Smooth muscle cell (in vitro differentiated cells): ENCODE data around the gene PDCD1. TPM values are rescaled to one million over a fixed set of nuclear protein-coding genes. Genes with fewer than 3 reads are reported as not detected.

Experiments
- DNase-seq: peaks from one replicate; lab custom pipeline; 2025; ENCODE audit not compliant: unreplicated experiment; lab: John Stamatoyannopoulos, UW
- H2AFZ ChIP-seq: fragments of 200-600 bp; sonication (generic); 2 replicates; pipeline ENCODE4 v1.6.0; 2016; ENCODE audit warnings: antibody characterized with exemption, low read depth, mild to moderate bottlenecking
- H3F3A ChIP-seq: fragments of 200-600 bp; sonication (generic); 2 replicates; pipeline ENCODE4 v1.6.0; 2017; ENCODE audit warnings: antibody characterized with exemption, low read depth
- H3K27ac ChIP-seq: fragments of 200-600 bp; sonication (generic); 2 replicates; pipeline ENCODE4 v1.5.1; 2016; ENCODE audit warnings: low read depth, mild to moderate bottlenecking
- H3K27me3 ChIP-seq: fragments of 200-600 bp; sonication (generic); 2 replicates; pipeline ENCODE4 v1.6.1; 2016; ENCODE audit warnings: low read depth, mild to moderate bottlenecking
- H3K36me3 ChIP-seq: fragments of 200-600 bp; sonication (generic); 2 replicates; pipeline ENCODE4 v1.5.1; 2016; ENCODE audit warnings: low read depth
- H3K4me1 ChIP-seq: fragments of 200-600 bp; sonication (generic); 2 replicates; pipeline ENCODE4 v1.5.1; 2016; ENCODE audit warnings: low read depth
- H3K4me2 ChIP-seq: fragments of 200-600 bp; sonication (generic); 2 replicates; pipeline ENCODE4 v1.6.0; 2016; ENCODE audit warnings: mild to moderate bottlenecking
- H3K4me3 ChIP-seq: fragments of 200-600 bp; sonication (generic); 2 replicates; pipeline ENCODE4 v1.5.1; 2016; ENCODE audit warnings: mild to moderate bottlenecking
- H3K79me2 ChIP-seq: fragments of 200-600 bp; sonication (generic); 2 replicates; pipeline ENCODE4 v1.6.0; 2016; ENCODE audit warnings: low read depth, mild to moderate bottlenecking
- H3K9ac ChIP-seq: fragments of 200-600 bp; sonication (generic); 2 replicates; pipeline ENCODE4 v1.6.0; 2016; ENCODE audit warnings: low read depth
- H3K9me3 ChIP-seq: fragments of 200-600 bp; sonication (generic); replicated peaks from 2 replicates; pipeline ENCODE4 v1.5.1; 2016; ENCODE audit warnings: low read depth
- H4K20me1 ChIP-seq: fragments of 200-600 bp; sonication (generic); 2 replicates; pipeline ENCODE4 v1.6.0; 2016; ENCODE audit warnings: low read depth
- CTCF ChIP-seq: fragments of 200-600 bp; sonication (generic); IDR thresholded peaks from 2 replicates; pipeline ENCODE4 v1.5.1; 2017; ENCODE audit warnings: borderline replicate concordance, mild to moderate bottlenecking, antibody characterized with exemption; ENCODE audit not compliant: insufficient read depth, poor library complexity, severe bottlenecking
- WGBS: methylation state at CpG from one replicate; pipeline ENCODE4 v1.1.7; 2016; ENCODE audit warnings: low lambda C conversion rate; 5-methylcytosine and 5-hydroxymethylcytosine counted together
- polyA plus RNA-seq: library from polyadenylated mRNA; unstranded; fragments of >200 nt; fragmentation: Nextera tagmentation; extraction: Ambion mirVana; gene quantifications from 2 replicates; pipeline ENCODE4 v1.2.1, GENCODE V29; 2016
- total RNA-seq: library from RNA; depleted of rRNA; stranded (reverse); fragments of >200 nt; gene quantifications from 2 replicates; pipeline ENCODE4 v1.2.3, GENCODE V29; 2014

The PDCD1 gene
- total and polyA plus RNA-seq, 2 experiments from 2014 or later, result not detected

GRCh38 chr2:241877989-241878970 lies 19.6 kb upstream of the PDCD1 start:
- Histone ChIP-seq H4K20me1 (no peaks in the 10 kb centered on the region), H3K27ac (no peak overlapping the region), H3K4me2 (no peak overlapping the region), H3K27me3 (no peaks in the 10 kb centered on the region), H3K4me3 (no peak overlapping the region), H2AFZ (no peak overlapping the region), H3K4me1 (peaks cover 11% of the 10 kb centered on the region), H3K9me3 (no peaks in the 10 kb centered on the region), H3K36me3 (no peaks in the 10 kb centered on the region), H3K79me2 (no peaks in the 10 kb centered on the region), H3K9ac (no peak overlapping the region), H3F3A (peaks cover 9% of the 10 kb centered on the region)
- DNase-seq, result peak; percentile 31
- 44% methylated on average over 21 of the region's 27 CpGs for WGBS
- TF ChIP-seq CTCF, result peak; percentile 73

GRCh38 chr2:241877197-241877685 lies 18.5 kb upstream of the PDCD1 start:
- H3K27ac ChIP-seq, result no peak overlapping the region
- no peak overlapping the region for H3K4me2 ChIP-seq
- H3K9ac ChIP-seq, result no peak overlapping the region
- WGBS, result 93% methylated on average over 11 of the region's 16 CpGs
- H3K4me3 ChIP-seq, result no peak overlapping the region
- no peaks in the 10 kb centered on the region for H4K20me1 ChIP-seq
- H3K27me3 ChIP-seq, result no peaks in the 10 kb centered on the region
- no peak for DNase-seq
- peaks cover 4% of the 10 kb centered on the region for H3F3A ChIP-seq
- no peaks in the 10 kb centered on the region for H3K9me3 ChIP-seq
- no peaks in the 10 kb centered on the region for H3K79me2 ChIP-seq
- no peak for TF ChIP-seq CTCF
- H3K36me3 ChIP-seq, result no peaks in the 10 kb centered on the region
- H3K4me1 ChIP-seq, result peaks cover 4% of the 10 kb centered on the region
- H2AFZ ChIP-seq, result no peak overlapping the region

- TF ChIP-seq CTCF, result no peak
These were observed 18.0 kb upstream of the PDCD1 start for GRCh38 chr2:241876528-241877196.

More at GRCh38 chr2:241876528-241877196, 18.0 kb upstream of the PDCD1 start:
- no peaks in the 10 kb centered on the region for H3K79me2 ChIP-seq
- DNase-seq, result no peak
- H4K20me1 ChIP-seq, result no peaks in the 10 kb centered on the region
- no peak overlapping the region for H3K27ac ChIP-seq
- H3K4me1 ChIP-seq, result no peaks in the 10 kb centered on the region
- no peak overlapping the region for H2AFZ ChIP-seq
- H3K4me3 ChIP-seq, result no peak overlapping the region
- no peak overlapping the region for H3K9ac ChIP-seq
- H3K36me3 ChIP-seq, result no peaks in the 10 kb centered on the region
- H3K4me2 ChIP-seq, result no peak overlapping the region
- no peaks in the 10 kb centered on the region for H3K27me3 ChIP-seq
- 93% methylated on average over 16 of the region's 18 CpGs for WGBS
- no peaks in the 10 kb centered on the region for H3F3A ChIP-seq
- H3K9me3 ChIP-seq, result no peaks in the 10 kb centered on the region
